GM21737 (cell line): ENCODE data around the gene ASPHD2.

Source experiments
- ATAC-seq: cut with Tn5 transposase; IDR thresholded peaks from one replicate; pipeline ENCODE4 v1.9.1; 2021; ENCODE audit warnings: mild to moderate bottlenecking, moderate library complexity; ENCODE audit not compliant: unreplicated experiment

ASPHD2 gene

GRCh38 chr22:26445577-26446275, 16.7 kb downstream of the ASPHD2 start:
- no peak for ATAC-seq

- no peak for ATAC-seq
Observed at GRCh38 chr22:26446808-26447515, 17.9 kb downstream of the ASPHD2 start.

- ATAC-seq: no peak
Observed at GRCh38 chr22:26447584-26448329, 18.7 kb downstream of the ASPHD2 start.

GRCh38 chr22:26448334-26448733, 19.3 kb downstream of the ASPHD2 start:
- no peak for ATAC-seq

- ATAC-seq: no peak
Observed at GRCh38 chr22:26448941-26449340, 19.9 kb downstream of the ASPHD2 start.

- ATAC-seq: no peak
Observed at GRCh38 chr22:26450453-26451185, 21.6 kb downstream of the ASPHD2 start.

GRCh38 chr22:26452236-26453016, 23.4 kb downstream of the ASPHD2 start:
- no peak for ATAC-seq

- ATAC-seq: no peak
Observed at GRCh38 chr22:26453216-26453615, 24.2 kb downstream of the ASPHD2 start.

GRCh38 chr22:26453812-26454500, 24.9 kb downstream of the ASPHD2 start:
- no peak for ATAC-seq

DNA sequence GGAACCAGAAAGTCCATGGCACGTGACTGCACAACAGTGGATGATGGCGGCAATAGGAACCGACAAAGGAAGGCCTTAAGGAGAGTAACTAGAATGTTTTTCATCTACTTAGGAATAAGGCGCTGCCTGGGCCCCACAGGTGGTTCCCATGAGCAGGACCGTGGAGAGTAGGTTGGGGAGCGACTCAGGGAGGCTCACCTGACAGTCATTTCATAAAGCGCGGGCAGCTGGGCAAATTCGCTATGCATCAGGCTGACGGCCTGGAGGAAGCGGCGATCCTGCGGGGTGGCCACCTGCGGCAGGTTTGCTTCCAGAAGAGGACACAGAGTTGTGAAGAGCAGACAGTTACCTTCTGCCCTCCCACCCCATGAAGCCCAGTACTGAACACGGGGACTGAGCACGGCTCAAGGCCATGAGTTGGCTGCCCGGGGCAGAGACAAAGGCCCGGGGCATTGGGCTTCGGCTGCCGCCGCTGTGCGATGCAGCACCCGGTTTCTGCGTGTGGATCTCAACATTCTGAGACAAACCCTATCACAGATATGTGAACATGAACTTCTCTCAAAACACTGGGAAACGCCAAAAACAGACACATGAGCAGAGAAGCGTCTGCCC, 28.7 kb downstream of the ASPHD2 start:
- ATAC-seq: no peak

DNA sequence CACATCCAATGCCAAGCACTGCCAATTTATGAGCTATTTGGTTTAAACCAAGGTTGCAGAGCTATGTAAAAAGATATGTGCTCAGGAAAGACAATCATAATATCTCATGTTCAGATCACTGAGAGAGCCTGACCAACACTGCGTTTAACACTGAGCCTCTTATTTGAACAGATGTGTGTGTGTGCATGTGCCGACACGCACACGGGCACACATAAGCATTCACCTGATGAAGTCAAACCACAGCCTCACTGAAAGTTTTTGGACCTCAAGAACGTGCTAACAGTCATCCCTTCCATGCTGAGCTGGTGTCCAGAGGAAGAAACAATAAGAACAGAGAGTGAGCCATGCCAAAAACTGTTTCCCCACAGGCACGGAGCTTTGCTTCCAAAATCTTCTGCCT, 31.1 kb downstream of the ASPHD2 start:
- no peak for ATAC-seq

GRCh38 chr22:26461188-26461810, 32.2 kb downstream of the ASPHD2 start:
- no peak for ATAC-seq

- no peak for ATAC-seq
Observed at GRCh38 chr22:26462051-26462450, 33.0 kb downstream of the ASPHD2 start.

DNA sequence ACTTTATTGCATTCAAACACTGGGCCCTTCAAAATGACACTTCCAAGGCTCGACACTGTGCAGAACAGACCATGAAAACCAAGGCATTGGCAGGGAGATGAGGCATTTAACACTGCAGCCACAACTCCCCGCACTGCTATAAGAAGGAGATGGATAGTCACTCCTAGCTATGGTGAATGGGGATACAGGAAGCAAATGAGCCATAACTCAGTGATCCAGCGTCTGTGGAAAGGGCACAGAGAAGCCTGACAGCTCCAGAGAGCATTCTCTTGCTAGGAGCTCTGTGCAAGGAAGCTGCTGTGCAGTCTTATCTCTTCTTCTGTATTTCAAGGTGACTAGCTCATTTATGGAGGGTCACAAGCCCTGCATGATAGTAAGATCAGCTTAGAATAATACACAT, 33.6 kb downstream of the ASPHD2 start:
- no peak for ATAC-seq

DNA sequence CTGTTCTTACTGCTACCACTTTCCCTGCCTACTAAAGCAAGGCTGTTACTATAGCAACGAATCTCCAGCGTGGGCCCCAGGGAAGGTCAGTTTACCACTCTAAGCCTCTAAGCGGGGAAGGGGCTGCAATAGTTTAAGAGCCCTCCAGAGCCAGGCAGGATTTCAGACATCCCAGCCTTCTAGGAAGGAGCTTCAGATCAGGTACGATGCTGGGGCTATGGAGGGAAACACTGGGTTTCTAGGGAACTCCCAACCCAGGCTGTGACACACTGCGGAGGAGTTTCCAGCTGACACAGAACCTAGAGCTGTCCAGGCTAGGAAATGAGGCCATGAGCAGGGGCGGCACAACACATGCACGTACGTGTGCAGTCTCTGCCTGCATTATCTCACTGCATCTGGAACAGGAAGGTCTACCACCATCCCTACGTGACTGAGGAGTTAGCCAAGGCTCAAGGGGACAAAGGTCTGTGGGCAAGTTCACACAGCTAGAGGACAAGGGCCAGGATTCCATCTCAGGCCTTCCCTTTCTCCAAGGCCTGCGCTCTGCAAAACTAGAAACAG, 34.1 kb downstream of the ASPHD2 start:
- ATAC-seq: no peak

GRCh38 chr22:26463688-26464087, 34.6 kb downstream of the ASPHD2 start:
- ATAC-seq: no peak

DNA sequence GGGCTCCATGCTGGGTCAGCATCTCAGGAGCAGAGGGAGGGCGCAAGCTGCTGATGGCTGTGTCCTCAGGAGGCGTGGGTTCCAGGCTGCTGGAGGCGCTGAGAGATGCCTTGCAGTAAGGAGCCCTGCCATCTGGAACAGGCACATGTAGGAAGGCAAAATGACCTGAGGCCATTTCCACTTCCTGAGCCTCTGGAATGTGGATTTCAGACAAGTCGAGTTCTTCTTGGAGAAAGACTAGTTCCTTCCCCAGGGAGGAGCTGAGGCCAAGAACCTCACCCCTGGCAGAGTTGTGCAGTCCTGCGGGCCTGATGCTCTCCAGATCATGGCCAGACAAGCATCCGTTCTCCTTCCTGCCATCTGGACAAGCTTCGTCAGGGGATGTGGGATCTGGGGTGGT, 35.3 kb downstream of the ASPHD2 start:
- no peak for ATAC-seq

DNA sequence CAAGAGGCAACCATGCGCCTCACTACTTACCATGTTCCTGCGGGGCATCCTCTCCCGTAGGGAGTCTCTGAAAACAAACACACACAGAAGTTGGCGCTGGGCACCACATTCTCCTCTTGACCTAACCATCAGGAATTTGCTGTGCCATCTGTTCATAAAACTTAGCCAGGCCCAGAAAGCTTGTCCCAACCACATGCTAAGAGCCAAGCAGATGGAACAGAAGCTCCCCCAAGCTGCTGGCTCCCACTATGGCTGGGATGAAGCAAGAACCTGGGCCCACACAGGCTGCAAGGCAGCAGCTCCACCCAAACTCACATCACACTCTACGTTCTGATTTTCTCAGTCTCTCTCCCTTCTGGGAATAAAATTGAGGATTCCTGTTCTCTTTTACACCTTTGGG, 37.1 kb downstream of the ASPHD2 start:
- no peak for ATAC-seq

DNA sequence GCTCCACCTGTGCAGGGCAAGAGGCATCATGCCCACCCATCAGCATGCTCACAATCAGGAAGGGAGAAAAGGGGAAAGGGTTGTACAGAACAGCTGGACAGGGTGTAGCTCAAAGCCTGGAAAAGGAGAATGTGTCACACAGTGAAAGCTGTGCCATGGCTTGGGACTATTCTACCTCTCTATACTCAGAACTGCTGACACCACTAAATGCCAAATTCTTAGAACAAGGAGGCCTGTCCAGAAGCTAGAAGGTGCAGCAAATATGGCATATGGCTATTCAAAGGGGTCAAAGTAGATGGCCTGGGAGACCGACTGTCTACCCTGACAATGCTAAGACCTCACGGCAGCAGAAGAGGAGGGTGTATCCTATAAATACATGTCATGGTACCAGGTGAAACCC, 41.7 kb downstream of the ASPHD2 start:
- ATAC-seq: no peak
